ENCODE measurements around the gene LRBA. TPM values are rescaled to one million over a fixed set of nuclear protein-coding genes. Genes with fewer than 3 reads are reported as not detected.

The LRBA gene
- total RNA-seq, 1 donor from 2014 or later, result 26.4 TPM

- no peak overlapping the region for H3K4me3 Mint-ChIP-seq (ENCODE audit: unreplicated experiment)
- peaks cover 3% of the 10 kb centered on the region for H3K4me1 Mint-ChIP-seq (ENCODE audit: low read depth, unreplicated experiment)
- H3K27me3 Mint-ChIP-seq (ENCODE audit: unreplicated experiment), result peaks cover 2% of the 10 kb centered on the region
- no peak for DNase-seq
- H3K36me3 Mint-ChIP-seq (ENCODE audit: unreplicated experiment), result no peaks in the 10 kb centered on the region
- H3K27ac Mint-ChIP-seq (ENCODE audit: unreplicated experiment), result no peak overlapping the region
- no peaks in the 10 kb centered on the region for H3K9me3 Mint-ChIP-seq (ENCODE audit: unreplicated experiment)
- TF ChIP-seq CTCF (IDR thresholded peaks at IDR 0.05; ENCODE audit: partially characterized antibody, unreplicated experiment), result no peak
Measured at GRCh38 chr4:150817017-150817416, 198.1 kb downstream of the LRBA start.

DNA sequence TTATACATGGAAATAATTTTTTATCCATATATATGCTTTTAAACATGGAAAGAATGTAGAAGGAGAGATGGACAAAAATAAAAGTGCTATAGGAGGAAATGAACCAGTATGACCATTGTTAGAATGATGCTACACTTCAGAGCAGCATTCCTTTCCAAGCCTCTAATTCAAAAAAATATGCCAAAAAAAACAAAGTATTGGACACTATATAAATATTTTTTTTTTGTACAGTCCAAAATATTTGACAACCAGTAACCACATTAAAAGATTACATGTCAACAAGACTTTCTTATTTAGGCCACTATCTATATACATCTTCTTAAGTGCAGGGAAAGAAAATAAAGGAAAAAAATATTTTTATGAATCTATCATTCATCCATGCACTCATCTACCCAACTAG lies 198.6 kb downstream of the LRBA start:
- no peak for TF ChIP-seq CTCF (IDR thresholded peaks at IDR 0.05; ENCODE audit: partially characterized antibody, unreplicated experiment)
- Mint-ChIP-seq H3K4me1 (ENCODE audit: low read depth, unreplicated experiment) (peaks cover 3% of the 10 kb centered on the region), H3K27ac (ENCODE audit: unreplicated experiment) (no peak overlapping the region), H3K27me3 (ENCODE audit: unreplicated experiment) (peaks cover 2% of the 10 kb centered on the region), H3K4me3 (ENCODE audit: unreplicated experiment) (no peak overlapping the region), H3K9me3 (ENCODE audit: unreplicated experiment) (no peaks in the 10 kb centered on the region), H3K36me3 (ENCODE audit: unreplicated experiment) (no peaks in the 10 kb centered on the region)
- DNase-seq, result no peak

DNA sequence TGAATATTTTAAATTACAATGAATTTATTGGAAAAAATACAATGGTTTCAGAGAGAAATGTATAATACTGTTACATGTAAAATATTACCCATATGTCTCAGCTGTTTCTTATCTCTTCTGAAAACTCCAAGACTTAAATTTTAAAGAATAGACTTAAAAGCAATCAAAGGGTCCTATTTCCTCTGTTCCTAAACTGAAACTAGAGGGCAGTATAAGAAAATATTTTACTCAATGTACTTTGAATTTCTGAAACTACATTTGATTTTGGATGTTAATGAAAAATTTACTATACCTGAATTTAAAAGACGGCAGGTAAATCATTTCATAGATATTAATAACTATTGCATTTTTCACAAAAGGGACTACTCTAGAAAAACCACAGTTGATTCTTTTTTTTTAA lies 200.2 kb downstream of the LRBA start:
- DNase-seq, result no peak
- Mint-ChIP-seq H3K9me3 (ENCODE audit: unreplicated experiment) (no peaks in the 10 kb centered on the region), H3K4me3 (ENCODE audit: unreplicated experiment) (no peak overlapping the region), H3K4me1 (ENCODE audit: low read depth, unreplicated experiment) (peaks cover 3% of the 10 kb centered on the region), H3K27ac (ENCODE audit: unreplicated experiment) (no peak overlapping the region), H3K27me3 (ENCODE audit: unreplicated experiment) (peaks cover 2% of the 10 kb centered on the region), H3K36me3 (ENCODE audit: unreplicated experiment) (no peaks in the 10 kb centered on the region)
- TF ChIP-seq CTCF (IDR thresholded peaks at IDR 0.05; ENCODE audit: partially characterized antibody, unreplicated experiment), result no peak

DNA sequence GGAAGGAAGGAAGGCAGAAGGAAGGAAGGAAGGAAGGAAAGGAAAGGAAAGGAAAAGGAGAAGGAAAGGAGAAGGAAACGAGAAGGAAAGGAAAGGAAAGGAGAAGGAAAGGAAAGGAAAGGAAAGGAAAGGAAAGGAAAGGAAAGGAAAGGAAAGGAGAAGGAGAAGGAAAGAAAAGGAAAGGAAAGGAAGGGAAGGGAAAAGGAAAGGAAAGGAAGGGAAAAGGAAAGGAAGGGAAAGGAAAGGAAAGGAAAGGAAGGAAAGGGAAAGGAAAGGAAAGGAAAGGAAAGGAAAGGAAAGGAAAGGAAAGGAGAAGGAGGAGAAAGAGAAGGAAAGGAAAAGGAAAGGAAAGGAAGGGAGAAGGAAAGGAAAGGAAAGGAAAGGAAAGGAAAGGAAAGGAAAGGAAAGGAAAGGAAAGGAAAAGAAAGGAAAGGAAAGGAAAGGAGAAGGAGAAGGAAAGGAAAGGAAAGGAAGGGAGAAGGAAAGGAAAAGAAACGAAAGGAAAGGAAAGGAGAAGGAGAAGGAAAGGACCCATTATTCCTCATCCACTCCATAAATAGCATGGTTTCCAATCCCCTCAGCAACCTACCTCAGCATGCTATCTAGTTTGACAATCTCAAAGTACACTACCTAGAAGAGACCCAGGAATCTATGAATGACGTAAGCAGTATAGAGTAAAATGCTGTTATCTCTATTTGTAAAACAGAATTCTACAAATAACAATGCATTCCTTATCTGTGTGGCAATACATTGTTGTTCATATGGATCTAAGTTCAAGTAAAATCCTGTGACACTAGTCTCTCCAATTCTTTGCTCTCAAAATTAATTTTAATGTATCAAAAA lies 209.7 kb downstream of the LRBA start:
- no peak for DNase-seq
- H3K27me3 Mint-ChIP-seq (ENCODE audit: unreplicated experiment), result no peaks in the 10 kb centered on the region
- H3K4me3 Mint-ChIP-seq (ENCODE audit: unreplicated experiment), result no peak overlapping the region
- H3K27ac Mint-ChIP-seq (ENCODE audit: unreplicated experiment), result no peak overlapping the region
- H3K4me1 Mint-ChIP-seq (ENCODE audit: low read depth, unreplicated experiment), result no peaks in the 10 kb centered on the region
- H3K9me3 Mint-ChIP-seq (ENCODE audit: unreplicated experiment), result peaks cover 2% of the 10 kb centered on the region
- no peak for TF ChIP-seq CTCF (IDR thresholded peaks at IDR 0.05; ENCODE audit: partially characterized antibody, unreplicated experiment)
- H3K36me3 Mint-ChIP-seq (ENCODE audit: unreplicated experiment), result no peaks in the 10 kb centered on the region

- no peaks in the 10 kb centered on the region for H3K27me3 Mint-ChIP-seq (ENCODE audit: unreplicated experiment)
- H3K27ac Mint-ChIP-seq (ENCODE audit: unreplicated experiment), result no peak overlapping the region
- H3K36me3 Mint-ChIP-seq (ENCODE audit: unreplicated experiment), result no peaks in the 10 kb centered on the region
- DNase-seq, result no peak
- H3K9me3 Mint-ChIP-seq (ENCODE audit: unreplicated experiment), result peaks cover 2% of the 10 kb centered on the region
- H3K4me3 Mint-ChIP-seq (ENCODE audit: unreplicated experiment), result no peak overlapping the region
- H3K4me1 Mint-ChIP-seq (ENCODE audit: low read depth, unreplicated experiment), result peaks cover 5% of the 10 kb centered on the region
- TF ChIP-seq CTCF (IDR thresholded peaks at IDR 0.05; ENCODE audit: partially characterized antibody, unreplicated experiment), result no peak
Measured at GRCh38 chr4:150801833-150802232, 213.3 kb downstream of the LRBA start.

All from glutamatergic neuron (in vitro differentiated cells).